ENCODE measurements around the gene BAHCC1. TPM values are rescaled to one million over a fixed set of nuclear protein-coding genes. Genes with fewer than 3 reads are reported as not detected.
A peak's percentile ranks its signal among the peaks of the same experiment; 100 is the strongest.

Gene BAHCC1
- polyA plus RNA-seq, 5 donors = 14.1 to 27.2 (median 20.0) TPM

GRCh38 chr17:81396722-81397313, 1.6 kb downstream of the BAHCC1 start:
- no peak for DNase-seq

DNA sequence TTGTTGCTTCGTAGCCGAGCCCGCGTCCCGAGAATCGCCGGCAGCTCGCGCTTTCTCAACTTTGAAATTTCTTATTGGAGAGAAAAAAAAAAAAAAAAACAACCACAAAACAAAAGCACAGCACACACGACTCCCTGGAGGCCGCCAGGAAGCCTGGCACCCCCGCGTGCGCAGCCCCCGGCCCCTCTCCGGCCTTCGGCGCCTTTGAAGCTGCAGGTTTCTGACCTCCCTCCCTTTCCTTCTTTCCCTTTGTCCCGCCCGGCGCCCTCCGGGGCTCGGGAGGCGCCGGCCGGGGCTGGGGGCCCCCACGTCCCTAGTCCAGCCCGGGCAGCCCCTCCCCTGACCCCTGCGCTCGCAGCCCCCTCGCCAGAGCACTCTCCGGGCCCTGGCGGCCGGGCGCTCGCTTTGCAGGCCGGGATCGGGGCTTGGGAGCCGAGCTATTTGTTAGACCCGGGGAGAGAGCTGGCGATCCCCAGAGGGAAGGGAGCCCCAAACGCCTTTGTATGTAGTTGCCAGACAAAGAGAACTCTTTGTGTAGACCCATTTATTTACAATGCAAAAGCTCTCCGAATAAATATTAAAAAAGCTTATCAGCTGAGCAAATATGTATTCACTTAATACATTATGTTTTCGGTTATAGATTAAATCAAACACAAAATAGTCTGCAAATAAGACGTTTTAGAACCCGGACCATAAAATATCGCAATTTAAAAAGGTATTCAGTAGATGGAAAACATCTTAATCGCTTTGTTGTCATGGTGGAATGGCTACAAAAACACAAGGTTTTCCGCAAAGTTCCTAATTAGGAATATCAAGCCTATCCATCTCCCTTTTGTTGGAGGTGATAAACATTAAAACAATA, 2.3 kb downstream of the BAHCC1 start:
- peak in 1 of 2 donors; percentile 68 for DNase-seq

DNA sequence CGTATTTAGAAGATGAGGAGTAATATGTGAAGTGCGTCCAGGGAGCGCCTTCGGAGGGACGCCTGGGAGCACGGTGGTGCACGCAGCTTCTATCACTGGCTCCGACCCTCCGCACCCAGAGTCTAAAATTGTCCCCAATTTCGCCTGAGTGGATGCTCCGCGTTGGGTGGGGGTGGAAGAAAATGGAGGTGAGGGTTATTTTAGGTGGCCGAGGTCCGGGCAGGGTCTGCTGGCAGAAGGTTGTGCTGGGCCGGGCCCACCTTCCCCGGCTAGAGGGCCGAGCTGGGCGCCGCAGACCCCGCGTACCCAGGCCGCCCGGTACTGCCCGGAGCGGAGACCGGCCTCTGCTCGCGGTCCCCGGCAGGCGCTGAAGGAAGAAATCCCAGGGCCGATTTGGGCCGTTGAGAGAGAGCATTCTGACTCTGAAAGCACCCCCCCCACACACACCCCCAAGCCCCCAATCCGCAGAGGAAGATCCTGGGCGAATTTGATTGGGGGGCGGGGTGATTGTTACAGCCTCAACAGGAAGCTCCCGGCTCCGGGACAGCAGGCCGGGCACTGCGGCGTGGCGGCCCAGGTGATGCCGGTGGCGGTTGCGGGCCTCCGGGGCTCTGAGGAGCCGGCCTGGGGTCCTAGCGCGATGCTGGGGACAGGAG, 3.0 kb downstream of the BAHCC1 start:
- no peak for DNase-seq

- DNase-seq = no peak
Measured at GRCh38 chr17:81398832-81399411, 3.7 kb downstream of the BAHCC1 start.

- DNase-seq = no peak
Measured at GRCh38 chr17:81399481-81400153, 4.4 kb downstream of the BAHCC1 start.

- no peak for DNase-seq
Measured at GRCh38 chr17:81400154-81400977, 5.1 kb downstream of the BAHCC1 start.

DNA sequence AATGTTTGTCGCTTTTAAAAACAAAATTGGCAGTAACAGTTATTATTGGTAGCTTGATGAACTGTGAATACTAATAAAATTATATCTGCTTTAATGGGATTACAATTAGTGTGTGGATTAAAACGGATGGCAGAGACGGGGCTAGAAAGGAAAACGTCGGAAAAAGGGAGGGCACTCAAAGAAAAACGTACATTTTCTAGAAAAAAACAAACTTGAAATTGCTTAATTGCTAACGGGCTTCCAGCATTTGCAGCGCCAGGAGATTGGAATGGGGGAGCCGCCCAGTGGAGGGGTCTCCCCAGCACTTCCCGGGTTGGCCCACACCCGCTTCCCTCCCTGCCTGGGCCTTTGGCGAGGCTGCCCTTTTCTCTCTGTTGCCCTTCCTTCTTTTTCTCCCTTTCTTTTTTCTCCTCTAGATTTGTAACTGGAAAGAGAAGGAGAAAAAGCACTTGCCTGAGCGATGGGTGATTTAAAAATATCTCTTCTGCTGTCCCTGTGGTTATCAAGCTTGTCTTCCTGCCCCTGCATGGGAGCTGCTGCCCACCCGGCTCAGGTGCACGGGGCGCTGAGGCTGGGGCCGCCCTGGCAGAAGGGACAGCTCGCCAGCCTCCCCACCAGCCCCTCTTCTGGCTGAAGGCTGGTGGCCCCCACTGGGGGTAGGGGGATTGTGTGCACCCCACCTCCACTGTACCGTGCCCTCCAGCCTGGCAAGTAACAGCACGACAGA, 5.9 kb downstream of the BAHCC1 start:
- no peak for DNase-seq

DNA sequence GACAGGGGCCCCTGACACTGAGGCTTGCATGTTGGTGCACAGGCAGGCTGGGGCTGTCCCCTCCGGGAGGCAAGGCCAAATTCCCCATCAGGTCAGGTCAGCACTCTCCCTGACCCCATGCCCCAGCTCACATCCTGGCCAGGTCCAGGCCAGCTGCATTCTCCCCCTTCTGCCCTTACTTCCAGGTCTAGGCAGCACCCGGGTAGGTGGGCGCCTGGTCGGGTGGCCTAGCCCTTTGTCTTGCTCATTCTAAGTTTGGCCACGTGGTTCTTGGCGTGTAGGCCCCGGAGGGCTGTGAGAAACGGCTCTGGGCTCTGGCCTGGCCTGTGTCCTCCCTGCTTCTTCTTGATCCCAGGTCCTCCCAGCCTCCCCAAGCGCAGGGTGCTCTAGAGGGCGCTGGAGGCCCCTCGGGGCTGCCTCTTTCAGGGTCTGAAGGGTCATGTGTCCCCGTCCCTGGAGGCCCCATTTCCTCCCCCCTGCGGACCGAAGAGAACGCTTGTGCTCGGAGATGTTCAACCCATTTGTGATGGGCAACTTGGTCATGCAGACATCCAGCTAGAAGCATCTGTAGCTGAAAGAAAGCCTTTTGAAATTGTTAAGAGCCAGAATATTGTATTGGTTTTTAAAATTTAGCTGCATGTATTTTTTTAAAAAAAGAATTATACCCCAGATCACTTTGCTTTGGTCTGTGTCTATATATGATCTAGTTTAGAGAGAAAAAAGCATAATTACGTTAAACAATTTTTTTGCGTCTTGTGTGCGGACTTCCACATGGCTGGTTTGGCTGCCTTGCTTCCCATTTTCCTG, 6.7 kb downstream of the BAHCC1 start:
- no peak for DNase-seq

GRCh38 chr17:81402530-81402941, 7.3 kb downstream of the BAHCC1 start:
- no peak for DNase-seq

- no peak for DNase-seq
Measured at GRCh38 chr17:81402981-81403467, 7.8 kb downstream of the BAHCC1 start.

- DNase-seq = no peak
Measured at GRCh38 chr17:81403671-81404534, 8.6 kb downstream of the BAHCC1 start.

DNA sequence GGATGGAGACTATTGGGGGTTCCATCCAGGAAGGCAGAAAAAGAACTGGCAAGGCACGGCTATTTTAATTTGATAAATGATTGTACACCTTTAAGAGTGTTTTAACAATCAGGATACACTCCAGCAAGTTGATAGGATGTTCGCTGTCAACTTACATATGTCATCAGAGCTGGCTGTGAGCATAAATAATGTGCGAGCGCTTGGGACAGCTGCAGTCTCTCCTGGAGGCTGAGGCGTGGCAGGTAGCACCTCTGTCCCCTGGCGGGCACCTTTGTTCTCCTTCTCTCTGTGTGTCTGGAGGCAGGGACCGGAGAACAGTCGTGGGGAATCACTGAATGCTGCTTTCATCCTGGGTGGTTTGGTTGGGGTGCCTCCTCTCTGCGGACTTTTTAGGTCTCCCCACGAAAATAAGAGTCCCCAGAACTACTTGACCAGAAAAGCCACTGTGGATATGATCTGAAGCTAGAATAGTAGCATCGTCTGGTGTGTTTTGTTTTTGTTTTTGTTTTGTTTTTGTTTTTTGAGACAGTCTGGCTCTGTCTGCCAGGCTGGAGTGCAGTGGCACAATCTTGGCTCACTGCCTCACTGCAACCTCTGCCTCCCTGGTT, 9.4 kb downstream of the BAHCC1 start:
- DNase-seq = no peak

- DNase-seq = no peak
Measured at GRCh38 chr17:81405411-81405872, 10.2 kb downstream of the BAHCC1 start.

DNA sequence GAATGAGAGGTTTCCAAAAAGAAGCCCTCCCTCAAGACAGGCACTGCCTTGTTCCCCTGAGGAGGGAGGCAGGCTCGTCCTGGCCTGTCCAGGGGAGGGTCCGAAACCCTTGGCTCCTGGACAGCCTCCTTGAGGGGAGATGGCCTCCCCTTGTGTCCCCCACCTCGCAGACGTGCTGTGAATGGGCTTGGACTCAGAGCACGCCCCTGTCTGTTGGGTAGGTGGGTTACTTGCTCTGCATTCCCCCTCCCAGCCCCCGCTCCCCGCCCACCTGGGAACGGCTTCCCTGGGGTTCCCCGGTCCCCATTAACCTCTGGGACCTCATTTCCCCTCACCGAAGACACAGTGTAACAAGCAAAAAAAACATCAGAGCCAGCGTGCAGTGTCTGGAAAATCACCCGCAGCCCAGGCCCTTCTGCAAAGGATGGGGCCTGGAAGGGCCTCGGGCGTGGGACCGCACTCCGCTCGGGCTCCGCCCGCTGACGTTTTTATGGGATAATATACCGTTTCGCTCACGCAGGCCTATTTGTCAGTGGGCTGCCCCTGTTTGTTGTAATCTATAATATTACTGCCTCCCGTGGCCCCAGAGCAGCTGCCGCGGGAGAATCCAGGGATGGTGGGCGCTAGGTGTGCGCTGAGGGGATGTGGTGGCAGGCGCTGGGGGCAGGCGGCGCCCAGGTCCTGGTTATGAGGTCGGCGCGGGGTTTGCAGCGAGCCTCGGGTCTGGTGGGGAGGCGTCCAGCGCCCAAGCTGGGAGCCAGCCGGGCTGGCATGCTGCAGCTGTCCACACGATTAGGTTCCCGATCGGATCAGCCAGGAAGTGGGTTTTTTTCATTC, 11.1 kb downstream of the BAHCC1 start:
- DNase-seq = no peak

DNA sequence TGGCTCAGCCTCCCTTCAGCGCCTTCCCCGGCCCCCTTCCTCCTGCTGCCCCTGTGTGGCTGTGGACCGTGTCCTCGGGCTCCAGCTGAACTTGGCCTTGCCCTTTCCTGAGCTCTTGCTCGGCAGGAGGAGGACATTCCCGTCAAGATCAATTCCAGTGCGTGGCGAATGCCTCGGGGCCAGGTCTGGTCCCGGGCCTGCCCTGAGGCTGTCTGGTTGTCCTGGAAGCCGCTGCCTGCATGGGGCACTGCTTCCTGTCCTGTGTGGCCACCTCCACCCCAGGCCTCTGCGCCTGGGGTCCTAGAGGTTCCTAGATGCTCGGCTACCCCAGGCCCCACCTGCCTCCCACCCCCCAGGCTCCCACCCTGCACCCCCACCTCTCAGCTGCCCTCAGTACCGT, 12.8 kb downstream of the BAHCC1 start:
- no peak for DNase-seq

DNA sequence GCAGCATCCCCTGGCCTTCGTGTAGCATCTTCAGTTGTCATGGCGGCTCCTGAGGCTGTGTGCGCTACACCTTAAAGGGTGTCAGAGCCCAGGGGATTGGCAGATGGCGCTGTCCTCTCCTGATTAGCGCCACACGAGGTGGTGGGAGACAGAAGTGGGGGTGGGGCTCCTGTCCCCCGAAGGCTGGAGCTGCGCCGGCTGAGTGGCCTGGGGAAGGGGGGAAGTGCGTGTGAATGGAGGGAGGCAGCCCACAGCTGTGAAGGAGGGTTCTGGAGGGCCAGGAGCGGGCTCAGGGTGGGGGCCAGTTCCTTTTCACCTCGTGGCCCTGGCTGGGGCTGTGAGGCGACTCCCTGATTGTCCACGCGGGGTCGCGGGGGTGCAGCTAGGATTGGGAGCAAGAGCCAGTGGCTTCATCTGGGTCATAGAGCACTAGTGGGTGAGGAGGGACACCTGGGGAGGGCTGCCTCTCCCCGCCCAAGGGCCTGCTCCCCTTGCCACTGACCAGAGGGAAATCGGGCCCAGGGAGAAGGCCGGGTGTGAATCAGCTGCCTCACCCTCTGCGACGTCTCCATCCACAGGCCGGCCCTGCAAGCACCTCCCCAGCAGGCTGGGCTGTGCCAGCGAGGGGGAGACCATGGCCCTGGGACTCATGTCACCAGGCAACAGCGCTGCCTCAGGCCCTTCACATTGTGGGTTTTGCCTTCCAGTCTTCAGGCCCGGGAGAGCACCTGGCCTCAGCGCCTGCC, 14.1 kb downstream of the BAHCC1 start:
- DNase-seq = no peak

All from right lung (tissue), 5 donors.